Myocyte (in vitro differentiated cells): ENCODE data around the gene FOXR1. TPM values are rescaled to one million over a fixed set of nuclear protein-coding genes. Genes with fewer than 3 reads are reported as not detected.
"Not testable (repeated sequence)": the region's sequence is repeated elsewhere in the genome, so short reads cannot be mapped to it uniquely, and the experiment has no call there.

Experiments used
- DNase-seq: peaks from one replicate; pipeline ENCODE4 v3.0.0-alpha.2; 2012; ENCODE audit warnings: low read depth
- total RNA-seq: library from RNA; depleted of rRNA; stranded (reverse); fragments of >200 nt; gene quantifications from 2 replicates; pipeline ENCODE4 v1.2.3, GENCODE V29; 2014

Gene FOXR1
- total RNA-seq, 1 donor from 2014 or later = not detected

- not testable (repeated sequence) for DNase-seq
Observed at GRCh38 chr11:118991486-118992038, 20.0 kb downstream of the FOXR1 start.

- no peak for DNase-seq
Observed at GRCh38 chr11:118996926-118997626, 25.5 kb downstream of the FOXR1 start.

DNA sequence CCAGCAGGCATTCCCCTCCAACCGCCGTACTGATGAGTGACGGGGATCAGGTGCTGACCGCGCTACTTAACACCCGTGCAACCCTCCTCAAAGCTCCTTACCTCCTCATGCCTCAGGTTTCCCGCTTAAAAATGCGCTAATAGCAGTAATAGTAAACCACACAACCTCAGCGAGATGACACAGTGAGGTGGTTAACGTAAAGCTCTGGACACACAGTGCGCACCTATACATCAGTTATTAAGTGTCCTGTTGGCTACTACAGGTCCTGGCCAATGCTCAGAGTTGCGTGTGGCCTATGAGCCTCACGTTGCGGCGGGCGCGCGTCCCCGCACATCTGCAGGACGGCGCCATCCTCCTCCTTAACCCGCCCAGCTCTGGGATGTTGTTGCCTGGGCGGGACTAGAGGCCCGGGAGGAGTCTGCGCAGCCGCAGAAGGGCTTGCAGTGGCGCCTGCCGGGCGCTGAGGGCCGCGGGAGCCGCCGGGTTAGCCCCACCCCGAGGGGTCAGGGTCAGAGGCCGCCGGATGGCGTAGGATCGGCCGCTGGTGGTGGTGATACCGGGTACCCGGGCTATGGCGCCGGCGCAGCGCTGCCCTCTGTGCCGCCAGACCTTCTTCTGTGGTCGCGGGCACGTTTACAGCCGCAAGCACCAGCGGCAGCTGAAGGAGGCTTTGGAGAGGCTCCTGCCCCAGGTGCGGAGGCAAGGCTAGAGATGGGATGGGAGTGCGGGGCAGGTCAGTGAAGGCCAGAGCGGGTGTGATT, 26.2 kb downstream of the FOXR1 start, which contains the start of gene CENATAC:
Gene CENATAC, plus strand, starts transcription at position 512 of the 761 bp plus-strand sequence. Its CDS starts 60 bp downstream, at position 572.
- peak; percentile 93 for DNase-seq

GRCh38 chr11:118998388-118998717, 26.8 kb downstream of the FOXR1 start:
- DNase-seq = no peak

DNA sequence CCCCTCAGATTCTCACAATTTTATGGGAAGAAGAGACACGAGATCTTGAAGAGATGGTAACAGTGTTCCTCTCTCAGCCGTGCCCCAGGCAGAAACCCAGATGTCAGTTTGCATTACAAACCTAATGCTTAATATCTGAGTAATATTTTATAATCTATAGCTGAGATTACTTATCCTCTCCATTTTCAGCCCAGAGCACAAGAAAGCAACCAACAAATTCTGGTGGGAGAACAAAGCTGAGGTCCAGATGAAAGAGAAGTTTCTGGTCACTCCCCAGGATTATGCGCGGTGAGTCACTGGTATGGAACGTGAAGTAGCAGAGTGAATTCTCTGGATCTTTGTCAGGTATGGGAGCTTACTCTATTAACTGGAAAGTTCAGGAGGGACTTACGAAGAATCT, 27.3 kb downstream of the FOXR1 start:
- DNase-seq = no peak

GRCh38 chr11:119000906-119001305, 29.3 kb downstream of the FOXR1 start:
- no peak for DNase-seq

GRCh38 chr11:119006656-119007055, 35.1 kb downstream of the FOXR1 start:
- no peak for DNase-seq

GRCh38 chr11:119011476-119012053, 40.0 kb downstream of the FOXR1 start:
- no peak for DNase-seq

DNA sequence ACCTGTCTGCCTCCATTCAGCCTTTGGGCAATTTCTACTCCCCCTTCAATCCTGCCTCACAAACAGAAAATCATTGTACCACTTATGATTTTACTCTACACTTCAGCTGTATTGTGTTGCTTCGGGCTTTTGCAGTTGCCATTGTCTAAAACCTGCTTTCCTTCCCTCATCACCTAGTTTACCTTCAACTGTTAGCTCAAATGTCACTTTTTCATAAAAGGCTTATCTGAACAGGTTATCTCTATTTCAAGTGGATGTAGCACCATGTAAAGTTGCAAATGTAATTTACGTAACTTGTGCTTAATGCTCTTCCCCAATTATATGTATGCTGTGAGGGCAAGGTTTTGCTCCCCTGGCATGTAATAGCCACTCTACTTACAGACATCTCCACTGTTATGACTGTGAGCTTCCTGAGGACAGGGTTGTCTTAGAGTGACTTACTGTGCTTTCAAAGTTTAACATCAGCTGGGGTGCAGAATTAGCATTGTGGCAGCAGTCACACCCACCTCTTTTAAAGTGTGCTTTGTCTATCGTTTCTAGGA, 41.1 kb downstream of the FOXR1 start:
- no peak for DNase-seq

GRCh38 chr11:119014209-119014924, 42.8 kb downstream of the FOXR1 start:
- DNase-seq = no peak

GRCh38 chr11:119015054-119015611, 43.6 kb downstream of the FOXR1 start:
- no peak for DNase-seq

DNA sequence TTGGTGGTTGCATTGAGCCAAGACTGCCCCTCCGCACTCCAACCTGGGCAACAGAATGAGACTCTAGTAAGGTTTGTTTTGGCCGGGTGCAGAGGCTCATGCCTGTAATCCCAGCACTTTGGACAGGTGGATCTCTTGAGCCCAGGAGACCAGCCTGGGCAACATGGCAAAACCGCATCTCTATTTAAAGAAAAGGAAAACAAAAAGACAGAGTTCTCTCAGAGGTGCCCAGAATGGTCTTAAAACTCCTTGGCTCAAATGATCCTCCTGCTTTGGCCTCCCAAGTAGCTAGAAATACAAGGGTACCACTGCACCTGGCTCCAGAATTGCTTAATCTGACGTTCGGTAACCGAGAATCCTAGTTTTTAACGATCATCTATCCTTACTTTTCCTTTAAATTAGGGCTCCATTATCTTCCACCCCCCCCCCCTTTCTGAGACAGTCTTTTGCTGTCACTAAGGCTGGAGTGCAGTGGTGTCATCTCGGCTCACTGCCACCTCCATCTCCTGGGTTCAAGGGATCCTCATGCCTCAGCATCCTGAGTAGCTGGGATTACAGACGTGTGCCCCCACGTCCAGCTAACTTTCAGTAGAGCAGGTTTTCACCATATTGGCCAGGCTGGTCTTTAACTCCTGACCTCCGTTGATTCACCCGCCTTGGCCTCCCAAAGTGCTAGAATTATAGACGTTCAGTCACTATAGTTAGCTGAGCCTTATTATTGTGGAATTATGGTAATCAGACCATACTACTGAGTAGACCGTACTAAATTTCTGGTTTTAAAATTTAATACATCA, 44.9 kb downstream of the FOXR1 start:
- no peak for DNase-seq

GRCh38 chr11:119017377-119017776, 45.8 kb downstream of the FOXR1 start:
- not testable (repeated sequence) for DNase-seq

- peak; percentile 98 for DNase-seq
Observed at GRCh38 chr11:119018074-119018938, 46.7 kb downstream of the FOXR1 start, which contains the start of the genes RPS25 and TRAPPC4. TSS of gene RPS25 (minus strand) at chr11:119018343. CDS start at chr11:119018284, 59 bp downstream. TSS of gene TRAPPC4 (plus strand) at chr11:119018766. CDS start at chr11:119018796, 30 bp downstream.

DNA sequence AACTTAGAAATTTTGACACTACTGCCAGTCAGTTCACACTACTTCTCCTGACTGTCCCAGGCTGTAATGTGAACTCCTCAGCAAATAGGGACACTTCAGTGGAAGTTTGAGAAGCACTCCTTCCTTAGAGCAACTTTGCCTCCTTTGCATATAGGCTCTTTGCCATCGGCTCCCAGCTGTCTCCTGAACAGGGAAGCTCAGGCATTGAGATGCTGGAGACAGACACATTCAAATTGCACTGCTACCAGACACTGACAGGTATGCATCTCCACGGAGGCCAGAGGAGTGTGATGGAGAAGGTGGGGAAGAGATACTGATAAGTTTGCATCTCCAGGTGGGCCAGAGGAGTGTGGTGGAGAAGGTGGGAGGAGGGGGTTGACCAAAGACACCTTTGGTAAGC, 48.4 kb downstream of the FOXR1 start:
- no peak for DNase-seq

GRCh38 chr11:119021631-119022030, 50.1 kb downstream of the FOXR1 start:
- no peak for DNase-seq

DNA sequence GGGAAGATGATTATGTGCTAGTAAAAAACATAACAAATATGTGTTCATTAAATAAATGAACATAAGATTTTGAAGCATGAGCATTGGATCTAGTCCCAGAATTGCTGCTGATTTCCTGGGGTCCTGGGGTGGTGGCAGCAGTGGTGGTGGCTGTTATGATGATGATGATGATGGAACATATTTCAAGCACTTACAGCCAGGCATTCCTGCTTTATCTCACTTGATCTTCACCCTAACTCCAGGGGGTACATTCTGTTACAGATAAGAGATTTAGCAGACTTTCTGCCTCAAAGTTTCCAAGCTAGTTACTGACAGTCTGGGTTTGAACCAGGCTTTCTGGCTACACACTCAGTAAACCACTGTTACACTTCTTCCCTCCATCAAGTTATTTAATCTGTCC, 52.2 kb downstream of the FOXR1 start:
- DNase-seq = no peak

DNA sequence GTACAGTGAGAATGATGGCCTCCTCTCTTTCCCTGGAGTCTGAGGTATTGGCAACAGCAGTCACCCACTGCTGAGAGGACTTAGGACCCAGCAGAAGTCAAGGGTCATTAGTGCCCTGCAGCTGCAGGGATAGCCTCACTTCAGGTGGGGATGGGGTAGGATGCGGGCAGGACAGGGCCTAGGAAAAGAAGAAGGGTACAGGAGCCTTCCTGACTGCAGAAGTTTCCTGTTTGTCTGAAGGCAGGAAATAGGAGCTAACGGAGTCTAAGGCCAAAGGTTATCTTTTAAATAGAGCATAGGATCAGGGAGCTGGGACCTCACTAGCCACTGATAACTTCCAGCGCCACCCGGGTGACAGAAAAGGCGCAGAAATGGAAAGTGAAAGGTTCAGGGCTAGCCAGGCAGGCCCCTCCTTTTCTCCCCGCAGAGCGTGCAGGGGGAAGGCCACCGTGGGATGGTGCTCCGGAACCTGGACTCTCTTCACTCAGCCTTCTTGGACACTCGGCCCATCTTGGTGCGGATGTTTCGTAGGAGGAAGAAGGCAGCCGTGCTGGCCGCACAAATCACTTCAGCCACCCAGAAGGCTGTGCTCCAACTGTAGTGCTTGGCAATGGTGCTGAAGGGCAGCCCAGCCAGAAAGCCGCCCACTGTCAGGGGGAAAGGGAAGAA, 53.0 kb downstream of the FOXR1 start:
- no peak for DNase-seq
